Endometrium (tissue), 2 donors: ENCODE data around the gene CCDC187.
"Not testable (repeated sequence)": the region's sequence is repeated elsewhere in the genome, so short reads cannot be mapped to it uniquely, and the experiment has no call there.

Source experiments
- FAIRE-seq: peaks from 2 replicates; lab custom pipeline; 2012; peaks lifted over from hg19 to GRCh38; lab: Jason Lieb, UNC
- donor health status: control.
- donor health status: control.

The CCDC187 gene

DNA sequence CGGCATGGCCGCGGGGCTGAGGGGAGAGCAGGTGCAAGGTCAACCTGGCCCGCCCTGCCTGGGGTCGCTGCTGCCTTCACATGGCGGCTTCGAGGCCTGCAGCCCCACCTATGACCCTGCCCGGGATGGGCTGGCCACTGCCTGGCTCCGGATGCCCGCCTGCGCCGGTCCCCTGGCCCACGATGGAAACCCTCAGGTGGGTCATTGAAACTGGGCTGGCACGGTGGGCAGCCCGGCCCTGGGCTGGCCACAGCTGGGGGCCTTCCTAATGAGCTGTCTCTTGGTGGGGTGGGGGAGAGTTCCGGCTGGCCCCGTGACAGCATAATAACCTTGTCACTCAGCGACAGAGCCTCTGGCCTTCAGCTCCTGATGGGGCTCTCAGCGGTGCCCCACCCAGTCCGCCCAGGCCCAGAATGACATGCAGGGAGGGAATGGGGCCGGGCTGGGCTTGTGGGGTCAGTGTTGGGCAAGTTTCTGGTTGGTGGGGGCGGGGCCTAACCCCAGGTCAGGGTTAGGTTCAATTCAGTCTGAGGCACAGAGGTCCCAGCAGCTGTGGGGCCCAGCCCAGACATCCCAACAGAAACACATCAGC is at the start of gene CCDC187:
Gene CCDC187 (minus strand): TSS at position 270 of the 592 bp plus-strand sequence. CDS start 264 bp downstream, at position 6.
- no peak for FAIRE-seq

DNA sequence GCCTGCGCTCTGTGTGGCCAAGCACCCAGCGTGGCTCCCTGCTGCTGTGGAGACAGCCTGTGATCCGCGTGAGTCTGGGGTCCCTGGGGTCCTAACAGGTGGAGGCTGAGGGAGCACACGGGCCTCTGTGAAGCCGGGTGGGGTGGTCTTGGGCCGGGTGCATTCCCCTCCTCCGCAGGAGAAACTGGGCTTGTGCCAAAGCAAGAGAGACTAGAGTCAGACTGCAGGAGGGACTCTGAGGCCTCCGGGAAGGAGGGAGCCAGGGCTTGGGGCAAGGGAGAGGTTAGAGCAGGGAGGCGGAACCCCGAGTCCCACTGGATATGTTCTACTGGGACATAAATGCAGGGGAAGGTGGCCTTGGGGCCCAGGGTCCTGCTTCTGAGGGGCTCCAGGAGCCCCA is 49.2 kb upstream of the CCDC187 start:
- no peak for FAIRE-seq

DNA sequence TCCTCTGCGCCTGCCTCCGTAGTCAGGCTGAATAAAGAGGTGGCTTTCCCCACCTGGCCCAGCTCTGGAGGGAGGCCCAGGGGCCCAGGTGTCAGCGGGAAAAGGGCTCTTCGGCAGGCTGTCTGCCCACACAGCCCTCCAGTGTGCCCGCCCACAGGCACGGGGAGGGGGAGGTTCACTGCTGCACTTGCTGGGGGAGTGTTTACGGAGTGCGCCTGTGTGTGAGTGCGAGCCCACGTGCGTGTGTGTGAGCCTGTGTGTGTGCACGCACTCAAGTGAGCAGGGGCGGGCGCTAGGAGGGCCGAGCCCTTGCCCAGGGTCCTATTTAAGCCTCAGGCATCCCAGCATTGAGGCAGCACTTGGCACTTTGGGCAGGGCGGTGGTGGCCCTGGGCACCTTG is 48.8 kb upstream of the CCDC187 start:
- no peak for FAIRE-seq

DNA sequence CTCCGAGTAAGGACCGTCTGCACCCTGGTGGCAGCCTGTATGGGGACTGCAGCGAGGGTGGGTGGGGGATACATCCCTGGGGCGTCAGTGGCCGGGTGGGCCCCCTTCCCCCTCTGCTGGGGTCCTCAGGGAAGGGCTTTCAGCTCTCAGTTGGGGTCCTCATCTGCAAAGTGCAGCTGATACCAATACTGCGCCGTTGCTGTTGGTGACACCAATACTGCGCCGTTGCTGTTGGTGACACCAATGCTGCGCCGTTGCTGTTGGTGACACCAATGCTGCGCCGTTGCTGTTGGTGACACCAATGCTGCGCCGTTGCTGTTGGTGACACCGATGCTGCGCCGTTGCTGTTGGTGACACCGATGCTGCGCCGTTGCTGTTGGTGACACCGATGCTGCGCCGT is 48.0 kb upstream of the CCDC187 start:
- not testable (repeated sequence) for FAIRE-seq

DNA sequence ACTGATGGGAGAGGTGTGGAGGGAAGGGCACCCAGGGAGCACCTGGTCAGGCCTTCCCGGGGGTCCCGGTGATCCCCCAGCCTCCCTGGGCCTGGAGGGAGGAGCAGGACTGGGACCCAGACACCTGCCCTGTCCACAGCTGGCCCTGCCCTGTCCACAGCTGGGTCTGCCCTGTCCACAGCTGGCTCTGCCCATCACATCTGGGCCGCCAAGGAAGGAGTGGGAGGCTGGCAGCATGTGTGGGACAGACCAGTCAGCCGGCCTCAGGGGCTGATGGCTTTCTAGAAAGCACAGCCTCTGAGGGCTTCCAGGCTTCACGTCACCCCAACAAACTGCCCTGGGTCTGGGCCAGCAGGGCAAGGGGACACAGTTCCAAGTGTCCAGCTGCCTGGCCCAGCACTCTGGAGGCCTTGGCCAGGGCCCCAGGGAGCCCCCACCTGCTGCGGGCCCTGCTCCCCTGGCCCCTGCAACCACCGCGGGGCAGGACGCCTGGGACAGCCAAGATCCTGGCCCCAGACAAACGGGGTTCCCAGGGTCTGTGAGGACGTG is 47.4 kb upstream of the CCDC187 start:
- FAIRE-seq = no peak

DNA sequence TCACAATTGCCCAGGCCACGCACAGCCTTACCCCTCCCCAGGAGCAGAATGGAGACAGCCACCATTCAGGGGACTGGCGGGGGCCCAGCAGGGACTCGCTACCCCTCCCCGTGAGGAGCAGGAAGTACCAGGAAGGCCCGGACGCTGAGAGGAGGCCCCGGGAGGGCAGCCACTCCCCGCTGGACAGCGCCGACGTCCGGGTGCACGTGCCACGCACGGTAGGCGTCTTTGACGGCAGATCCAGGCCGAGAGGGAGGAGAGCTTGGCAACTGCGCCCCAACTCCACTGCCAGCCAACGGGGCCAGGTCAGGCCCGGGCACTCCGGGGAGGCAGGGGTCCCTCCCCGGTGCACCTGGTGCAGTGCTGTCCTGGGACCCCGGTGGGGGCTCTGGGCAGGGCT is 45.7 kb upstream of the CCDC187 start:
- no peak for FAIRE-seq

DNA sequence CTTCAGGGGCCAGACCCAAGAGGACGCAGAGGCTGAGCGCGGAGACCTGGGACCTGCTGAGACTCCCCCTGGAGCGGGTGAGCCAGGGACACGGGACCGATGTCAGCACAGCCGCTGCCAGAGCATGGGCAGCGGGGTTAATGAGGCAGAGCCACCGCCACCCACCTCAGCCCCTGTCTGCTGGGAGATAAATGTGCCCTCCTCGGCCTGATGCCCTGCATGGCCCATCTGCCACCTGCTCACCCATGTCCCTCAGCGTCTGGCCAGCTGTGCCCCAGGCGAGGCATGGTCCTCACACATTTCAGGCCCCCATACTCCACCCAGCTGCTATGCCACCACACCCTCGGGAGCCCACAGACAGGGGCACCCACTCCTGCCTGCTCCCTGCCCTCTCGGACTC is 44.8 kb upstream of the CCDC187 start:
- FAIRE-seq = no peak

DNA sequence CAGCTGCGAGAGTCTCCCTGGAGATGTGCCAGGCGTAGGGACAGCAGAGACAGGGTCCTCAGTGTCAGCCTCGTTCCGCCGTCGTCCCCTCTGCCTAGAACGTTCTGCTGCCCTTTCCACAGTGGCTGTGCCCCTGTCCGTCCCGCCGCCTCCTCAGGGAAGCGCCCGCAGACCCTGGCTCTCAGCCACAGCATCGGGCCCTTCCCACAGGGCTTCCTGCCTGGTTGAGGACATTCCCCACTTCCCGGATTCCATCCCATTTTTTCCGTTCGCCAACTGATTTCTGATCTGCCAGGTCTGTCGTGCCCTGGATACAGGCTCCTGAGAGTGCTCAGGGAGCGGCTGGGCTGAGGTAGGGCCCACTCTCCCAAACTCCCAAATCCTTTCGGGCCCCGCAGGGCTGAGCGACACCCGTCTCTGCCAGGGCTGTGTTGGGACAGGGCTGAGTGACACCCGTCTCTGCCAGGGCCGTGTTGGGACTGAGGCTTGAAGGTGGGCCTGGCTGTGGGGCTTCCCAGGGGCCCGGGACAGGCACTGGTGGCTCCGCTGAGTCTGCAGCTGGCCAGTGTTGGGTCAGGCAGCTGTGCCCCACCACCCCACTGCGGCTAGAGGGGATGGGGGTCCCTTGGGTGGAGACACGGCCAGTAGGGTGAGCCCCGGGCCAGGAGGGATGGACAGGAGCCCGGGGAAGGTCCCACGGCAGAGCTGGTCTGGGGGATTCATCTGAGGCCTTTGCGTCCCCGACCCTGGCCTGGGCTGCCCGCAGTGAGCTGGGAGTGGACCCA is 43.8 kb upstream of the CCDC187 start:
- no peak for FAIRE-seq

DNA sequence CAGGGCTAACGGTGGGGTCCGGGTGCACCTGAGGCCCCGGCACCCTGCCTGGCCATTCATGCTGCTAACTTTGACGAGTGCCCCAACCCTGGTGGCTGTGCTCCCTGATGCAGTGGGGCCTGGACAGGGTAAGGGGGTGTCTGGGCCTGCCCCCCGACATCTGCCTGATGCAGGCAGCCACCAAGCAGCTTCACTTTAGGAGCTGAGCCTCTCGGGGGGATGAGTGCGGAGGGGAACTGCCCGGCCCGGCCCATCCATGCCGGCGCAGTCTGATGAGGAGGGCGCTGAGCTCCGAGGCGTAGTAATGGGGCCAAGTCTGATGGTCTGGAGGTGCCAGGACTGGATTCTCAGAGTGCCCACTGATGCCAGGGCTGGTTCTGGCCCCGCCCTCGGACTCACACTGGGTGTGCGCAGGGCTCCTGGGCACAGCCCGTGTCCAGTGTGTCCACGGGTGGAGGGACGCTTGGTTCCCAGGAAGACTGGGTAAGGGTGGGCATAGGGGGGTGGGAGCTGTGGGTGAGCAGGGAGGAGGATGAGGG is 43.1 kb upstream of the CCDC187 start:
- no peak for FAIRE-seq

DNA sequence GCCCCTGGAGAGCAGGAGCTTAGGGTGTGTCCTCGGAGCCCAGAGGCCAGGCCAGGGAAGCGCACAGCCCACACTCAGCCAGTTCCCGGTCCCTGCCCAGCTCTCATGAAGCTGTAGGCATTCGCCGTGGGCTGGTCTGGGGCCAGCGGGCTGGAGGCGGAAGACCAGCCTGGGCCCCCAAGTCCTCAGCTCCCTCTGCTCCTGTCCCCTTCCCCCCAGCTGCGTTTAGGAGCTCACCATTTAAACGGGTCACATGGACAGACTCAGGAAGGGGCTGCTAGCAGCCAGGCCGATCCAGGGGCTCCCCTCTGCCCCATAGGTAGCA is 42.2 kb upstream of the CCDC187 start:
- no peak for FAIRE-seq

DNA sequence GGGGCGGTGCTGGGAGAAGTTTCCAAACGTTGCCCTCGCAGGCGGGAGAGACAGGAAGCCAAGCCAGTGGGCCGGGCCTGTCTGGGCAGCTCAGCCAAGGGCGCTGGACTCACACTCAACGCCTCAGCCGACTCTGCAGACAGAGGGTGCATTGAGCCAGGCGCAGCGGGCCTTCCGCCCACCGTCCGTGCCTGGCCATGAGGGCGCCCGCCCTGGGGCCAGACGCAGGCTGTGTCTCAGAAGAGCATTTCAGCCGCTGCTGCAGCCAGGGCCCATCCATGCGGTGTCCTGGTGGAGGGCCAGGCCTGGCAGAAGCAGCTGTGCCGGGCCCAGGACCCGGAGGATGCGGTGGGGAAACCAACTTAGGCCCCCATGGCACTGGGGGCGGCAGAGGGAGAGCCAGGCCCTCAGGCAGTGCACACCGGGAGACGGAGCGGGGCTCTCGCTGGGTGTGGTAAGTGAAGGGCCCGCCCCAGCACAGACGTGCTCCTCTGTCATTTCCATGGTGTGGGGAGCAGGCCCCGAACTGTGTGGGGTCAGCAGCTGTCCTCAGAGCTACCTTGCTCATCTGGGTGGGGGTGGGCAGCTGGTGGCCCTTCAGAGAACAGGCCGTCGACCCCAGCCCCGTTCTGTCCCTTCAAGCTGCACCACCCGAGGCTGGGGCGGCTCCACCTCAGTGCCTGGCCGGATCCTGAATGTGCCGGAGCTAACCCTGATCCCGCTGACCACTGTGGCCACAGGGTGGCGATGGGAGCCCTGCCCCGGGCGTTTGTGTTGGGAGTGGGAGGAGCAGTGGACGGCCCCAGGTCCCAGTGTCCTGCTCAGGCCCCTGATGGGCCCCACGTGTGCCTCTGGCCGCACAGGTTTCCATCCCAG is 41.6 kb upstream of the CCDC187 start:
- FAIRE-seq = no peak

DNA sequence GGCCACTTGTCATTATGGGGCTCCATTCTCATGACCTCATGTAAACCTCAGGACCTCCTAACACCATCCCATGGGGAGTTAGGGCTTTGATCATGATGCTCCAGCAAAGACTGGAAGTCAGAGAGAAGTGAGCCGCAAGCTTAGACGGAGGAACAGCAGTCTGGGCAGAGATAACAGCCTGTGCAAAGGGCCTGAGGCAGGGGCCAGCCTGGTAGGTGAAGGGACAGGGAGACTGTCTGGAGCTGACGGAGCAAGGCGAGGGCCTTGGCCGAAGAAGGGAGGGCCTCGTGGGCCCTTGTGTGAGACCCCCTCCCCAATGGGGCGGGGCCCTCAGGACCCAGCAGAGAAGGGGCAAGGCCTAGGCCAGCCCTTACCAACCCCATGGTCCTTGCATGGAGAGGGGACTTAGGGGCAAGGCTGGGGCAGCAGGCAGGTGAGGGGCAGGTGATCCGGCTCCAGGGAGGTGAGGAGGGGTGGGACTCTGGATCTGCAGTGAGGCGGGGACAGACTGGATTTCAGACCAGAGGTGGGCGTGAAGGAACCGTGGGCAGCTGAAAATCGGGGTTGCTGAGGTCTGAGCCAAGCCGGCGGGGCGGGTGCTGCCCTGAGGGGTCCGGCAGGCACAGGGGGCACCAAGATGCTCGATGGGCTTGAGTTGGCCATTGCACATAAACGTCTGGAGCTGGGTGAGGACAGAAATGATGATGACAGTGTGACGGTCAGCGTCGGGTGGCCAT is 40.8 kb upstream of the CCDC187 start:
- no peak for FAIRE-seq

DNA sequence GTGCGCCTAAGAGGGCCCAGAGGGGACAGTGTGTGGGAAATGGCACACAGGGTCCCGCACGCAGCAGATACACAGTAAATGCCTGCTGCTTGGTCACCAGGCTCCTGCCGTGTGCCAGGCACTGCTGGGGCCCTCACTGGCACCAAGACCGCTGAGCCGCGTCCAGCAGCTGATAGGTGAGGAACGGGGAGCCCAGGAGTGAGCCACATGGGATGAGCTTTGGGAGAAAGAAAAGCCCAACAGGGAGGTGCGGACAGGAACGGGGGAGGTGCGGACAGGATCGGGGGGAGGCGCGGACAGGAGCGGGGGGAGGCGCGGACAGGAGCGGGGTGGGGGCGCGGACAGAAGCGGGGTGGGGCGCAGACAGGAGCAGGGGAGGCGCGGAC is 40.0 kb upstream of the CCDC187 start:
- FAIRE-seq = no peak

DNA sequence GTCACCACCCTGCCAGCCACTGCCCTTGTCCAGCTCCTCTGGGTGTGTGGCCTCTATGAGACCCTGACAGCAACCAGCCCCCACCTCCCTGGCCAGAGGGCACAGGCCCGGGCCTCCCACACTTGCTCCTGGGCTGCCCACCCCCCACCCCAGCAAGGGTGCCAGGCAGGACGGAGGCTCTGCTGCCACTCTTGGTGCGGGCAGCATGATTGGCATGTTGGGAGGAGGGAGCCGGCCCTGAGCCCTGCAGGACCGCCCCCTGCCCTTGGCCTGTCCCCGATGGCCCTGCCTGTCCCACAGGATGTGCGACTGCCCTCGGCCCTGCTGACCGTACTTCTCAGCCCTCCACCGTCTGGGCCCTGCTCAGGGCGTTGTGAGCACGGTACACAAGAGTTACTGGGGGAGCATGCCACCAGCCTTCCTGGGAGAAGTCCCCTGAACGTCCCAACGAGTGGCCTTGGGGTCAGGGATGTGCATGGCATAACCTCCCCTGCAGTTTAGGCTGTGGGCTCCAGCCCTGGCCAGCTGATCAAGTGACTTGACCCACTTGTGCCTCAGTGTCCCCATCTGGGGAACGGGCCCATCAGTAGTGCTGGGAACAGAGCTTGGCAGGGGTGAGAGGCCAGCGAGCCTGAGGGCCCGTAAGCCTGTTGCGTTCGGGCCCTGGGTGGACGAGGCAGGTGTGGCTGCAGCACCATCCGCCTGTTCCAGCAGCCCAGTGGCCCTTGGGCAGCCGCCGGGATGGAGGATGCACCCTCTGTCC is 39.4 kb upstream of the CCDC187 start:
- FAIRE-seq = no peak

DNA sequence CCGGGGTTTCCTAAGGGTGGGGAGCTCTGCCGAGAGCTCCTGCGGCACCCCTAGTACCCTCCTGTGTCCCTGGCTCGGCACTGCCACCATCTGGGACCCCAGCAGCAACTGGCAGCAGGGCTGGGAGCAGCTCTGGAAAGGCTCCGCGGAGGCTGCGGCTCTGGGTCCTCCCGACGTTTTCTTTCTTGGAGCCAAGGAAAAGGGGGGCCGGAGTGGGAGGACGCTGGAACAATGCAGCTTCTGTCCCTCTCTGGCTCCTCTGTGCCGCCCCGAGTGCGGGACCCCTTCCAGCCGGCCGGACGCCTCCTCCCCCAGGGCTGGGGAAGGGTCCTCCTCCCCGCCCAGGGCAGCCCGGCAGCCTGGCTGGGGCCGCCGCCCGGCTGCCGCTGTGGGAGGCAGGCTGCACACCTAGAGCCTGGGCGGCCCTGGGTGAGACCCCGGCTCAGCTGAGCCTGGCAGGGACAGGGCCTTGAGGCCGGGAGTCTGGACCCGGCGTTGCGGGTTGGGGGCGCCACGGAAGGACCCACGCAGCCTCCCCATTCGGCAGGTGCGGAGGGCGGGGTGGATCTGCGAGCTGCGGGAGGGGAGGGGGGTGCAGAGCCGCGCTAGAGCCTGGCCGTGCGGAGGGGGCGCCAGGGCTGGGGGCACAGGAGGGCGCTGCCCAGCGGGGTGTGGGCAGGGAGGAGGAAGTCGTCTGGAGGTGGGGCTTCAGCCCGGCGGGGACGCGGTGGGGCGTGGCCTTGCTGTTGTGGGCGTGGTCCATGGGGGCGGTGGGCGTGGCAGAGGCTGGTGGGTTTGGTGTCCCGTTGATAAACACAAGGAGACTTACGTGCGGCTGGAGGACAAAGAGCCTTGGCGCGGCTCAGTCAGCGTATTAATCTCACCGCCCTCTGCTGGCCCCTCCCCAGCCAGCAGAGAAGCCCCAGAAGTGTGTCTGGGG is 38.6 kb upstream of the CCDC187 start:
- FAIRE-seq = no peak

DNA sequence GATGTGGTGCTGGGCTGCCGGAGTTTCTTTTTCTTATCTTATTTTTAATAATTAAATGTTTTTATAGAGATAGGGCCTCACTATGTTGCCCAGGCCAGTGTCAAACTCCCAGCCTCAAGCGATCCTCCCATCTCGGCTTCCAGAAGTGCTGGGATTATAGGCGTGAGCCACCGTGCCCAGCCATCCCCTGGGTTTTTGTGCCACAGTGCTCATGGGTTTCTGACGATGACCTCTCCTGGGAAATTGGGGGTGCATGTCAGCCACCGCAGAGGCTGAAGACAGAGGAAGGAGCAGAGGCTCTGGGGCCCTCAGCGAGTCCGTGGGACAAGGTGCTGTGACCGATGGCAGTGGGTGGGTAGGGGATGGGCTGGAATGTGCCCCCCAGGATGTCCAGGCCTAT is 37.9 kb upstream of the CCDC187 start:
- no peak for FAIRE-seq

DNA sequence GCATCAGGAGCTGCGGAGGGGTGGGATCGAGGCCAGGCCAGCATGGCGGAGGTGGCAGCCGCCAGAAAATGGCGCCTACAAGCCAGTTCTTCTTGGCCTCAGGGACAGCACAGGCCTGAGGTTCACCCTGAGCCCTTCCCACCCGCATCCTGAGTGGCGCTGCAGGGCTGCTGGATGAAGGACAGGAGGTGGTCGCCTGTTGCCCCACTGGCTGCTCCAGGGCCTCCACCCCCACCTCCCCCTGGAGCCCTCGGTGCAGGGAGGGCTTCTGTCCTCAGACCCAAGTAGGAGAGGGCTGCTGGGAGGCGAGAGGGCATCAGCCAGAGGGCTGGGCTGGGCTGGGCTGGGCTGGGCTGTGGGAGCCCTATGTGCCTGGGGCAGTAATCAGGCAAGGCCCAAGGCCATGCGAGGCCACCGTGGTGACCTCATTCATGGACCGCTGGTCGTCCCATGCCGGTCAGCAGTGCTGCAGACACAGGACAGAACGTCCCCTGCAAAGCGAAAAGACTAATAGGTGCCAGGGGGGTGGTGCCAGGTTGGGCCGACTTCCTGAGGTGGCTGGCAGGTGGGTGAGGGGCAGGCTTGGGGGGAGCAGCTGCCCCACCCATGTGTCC is 37.3 kb upstream of the CCDC187 start:
- FAIRE-seq = no peak

DNA sequence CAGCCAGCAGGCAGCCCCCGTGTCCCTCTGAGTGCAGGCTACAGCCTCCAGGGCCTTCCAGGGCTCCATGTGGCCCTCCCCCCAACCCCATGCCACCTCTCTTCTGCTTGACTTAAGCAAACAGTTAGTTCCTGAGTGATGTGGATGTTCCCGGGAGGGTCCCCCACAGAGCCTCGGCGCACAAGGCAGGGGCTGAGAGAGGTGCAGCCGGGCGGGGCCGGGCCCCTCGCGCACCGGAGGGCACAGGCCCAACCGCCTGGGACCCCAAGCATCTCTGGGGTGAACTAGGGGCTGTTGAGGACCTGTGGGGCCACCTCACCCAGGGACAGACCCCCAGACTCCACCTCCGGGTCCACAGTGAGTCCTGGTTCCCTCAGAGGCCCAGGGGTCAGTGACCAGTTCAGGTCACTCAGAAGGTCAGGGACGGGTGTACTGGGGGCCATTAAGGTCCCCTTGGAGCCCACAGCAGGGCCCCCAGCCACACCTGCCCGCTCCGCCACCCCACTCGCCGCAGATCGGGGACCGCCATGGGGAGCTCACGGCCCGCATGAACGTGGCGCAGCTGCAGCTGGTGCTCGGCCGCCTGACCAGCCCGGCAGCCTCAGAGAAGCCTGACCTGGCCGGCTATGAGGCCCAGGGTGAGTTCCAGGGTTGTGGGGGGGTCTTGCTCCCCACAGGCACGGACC is 36.6 kb upstream of the CCDC187 start:
- no peak for FAIRE-seq

DNA sequence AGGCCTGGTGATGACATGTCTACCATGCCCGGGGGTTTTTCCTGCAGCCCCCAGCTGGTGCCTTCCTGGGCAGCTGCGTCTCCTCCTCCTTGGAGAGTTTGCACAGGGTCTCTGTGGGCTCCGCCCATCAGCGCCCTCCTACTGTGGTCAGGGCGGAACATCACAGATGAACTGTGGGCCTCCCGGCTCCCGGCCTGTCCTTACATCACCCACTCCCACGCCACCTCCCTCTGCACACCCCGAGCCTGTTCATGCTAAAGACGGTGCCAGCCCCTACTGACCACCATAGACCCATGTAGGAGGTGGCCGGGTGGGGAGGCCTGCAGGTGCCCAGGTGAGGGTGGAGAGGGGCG is 36.0 kb upstream of the CCDC187 start:
- no peak for FAIRE-seq
